Measurements from ENCODE around the gene POLR2F. TPM values are rescaled to one million over a fixed set of nuclear protein-coding genes. Genes with fewer than 3 reads are reported as not detected.

The POLR2F gene
- total RNA-seq, 1 experiment from 2014 or later, result 141 TPM

DNA sequence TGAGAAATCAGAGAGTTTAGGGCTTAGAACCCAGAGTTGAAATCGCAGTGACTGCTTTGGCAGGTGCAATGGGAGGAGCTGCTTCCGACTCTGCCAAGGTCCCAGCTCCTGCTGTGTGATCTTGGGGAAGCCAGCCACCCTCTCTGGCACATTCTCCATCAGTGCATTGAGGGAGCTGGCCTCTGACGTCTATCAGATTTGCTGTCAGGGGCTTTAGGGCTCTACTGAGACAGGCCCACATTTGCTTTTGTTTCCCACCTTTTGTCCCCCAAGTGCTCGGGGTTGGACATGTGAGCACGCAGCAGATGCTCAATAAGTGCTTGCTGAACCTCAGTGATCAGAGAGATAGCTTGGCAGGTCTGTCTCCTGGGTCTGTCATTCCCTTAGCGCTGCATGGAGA is 41.5 kb downstream of the POLR2F start:
- peaks cover 10% of the 10 kb centered on the region for H3K27me3 Mint-ChIP-seq (ENCODE audit: low read depth)
- Histone ChIP-seq H2AFZ (ENCODE audit: low read length) (no peak overlapping the region), H3K27ac (ENCODE audit: insufficient read length, low read depth, low read length) (no peak overlapping the region), H3K27me3 (ENCODE audit: insufficient read depth, low read length) (no peaks in the 10 kb centered on the region), H2BK20ac (ENCODE audit: low read depth, low read length, poor library complexity, severe bottlenecking) (no peak overlapping the region), H3K23me2 (ENCODE audit: insufficient read length, low read depth, low read length, poor library complexity, severe bottlenecking) (no peaks in the 10 kb centered on the region), H3K4ac (ENCODE audit: low read depth, low read length) (no peak overlapping the region), H3K9ac (ENCODE audit: extremely low read depth, insufficient read length, low read length) (no peak overlapping the region), H3K4me2 (ENCODE audit: insufficient read depth, insufficient read length, low read length) (no peak overlapping the region), H2BK15ac (ENCODE audit: low read depth, low read length) (no peak overlapping the region), H3K79me1 (ENCODE audit: insufficient read depth, low read depth, low read length, poor library complexity, severe bottlenecking) (no peaks in the 10 kb centered on the region), H2BK5ac (ENCODE audit: insufficient read length, low read length) (no peak overlapping the region), H3K56ac (ENCODE audit: insufficient read length, low read depth, low read length) (no peak overlapping the region), H3T11ph (ENCODE audit: low read length) (no peak overlapping the region), H2BK120ac (ENCODE audit: low read depth, low read length, poor library complexity, severe bottlenecking) (no peak overlapping the region), H4K5ac (ENCODE audit: insufficient read length, low read depth, low read length) (no peak overlapping the region), H3K14ac (ENCODE audit: insufficient read depth, low read length) (no peak overlapping the region), H3K18ac (ENCODE audit: insufficient read length, low read depth, low read length) (no peak overlapping the region), H4K20me1 (ENCODE audit: control insufficient read depth, insufficient read depth, insufficient read length) (no peaks in the 10 kb centered on the region), H2BK12ac (ENCODE audit: insufficient read length, low read depth, low read length) (no peak overlapping the region), H3K4me1 (ENCODE audit: insufficient read depth, low read length) (peaks cover 3% of the 10 kb centered on the region; the same call in 1 of the 2 replicates), H4K8ac (replicated peaks; ENCODE audit: insufficient read length, low read depth, low read length) (no peak overlapping the region), H2AK5ac (ENCODE audit: insufficient read length, low read length) (no peak overlapping the region), H3K9me3 (ENCODE audit: control insufficient read depth, low read depth, low read length) (no peaks in the 10 kb centered on the region), H3K79me2 (ENCODE audit: insufficient read depth, low read length) (no peaks in the 10 kb centered on the region), H3K23ac (ENCODE audit: insufficient read length, low read depth, low read length) (no peak overlapping the region), H4K91ac (ENCODE audit: insufficient read length, low read depth, low read length) (no peak overlapping the region)
- no peak overlapping the region for H3K27ac Mint-ChIP-seq
- no peaks in the 10 kb centered on the region for H3K36me3 Mint-ChIP-seq (ENCODE audit: insufficient read depth in 1 of 3, low read depth in 3 of 3)
- H3K4me1 Mint-ChIP-seq, result peaks cover 18 to 38% of the 10 kb centered on the region in 2 experiments
- H3K4me3 Mint-ChIP-seq, result no peak overlapping the region
- DNase-seq, result no peak
- H3K9me3 Mint-ChIP-seq, result no peaks in the 10 kb centered on the region
- no CpG with 5 or more reads among the region's 6 CpGs for WGBS (ENCODE audit: extremely low coverage, insufficient read length, low lambda C conversion rate)
- TF ChIP-seq, protein P1, sequence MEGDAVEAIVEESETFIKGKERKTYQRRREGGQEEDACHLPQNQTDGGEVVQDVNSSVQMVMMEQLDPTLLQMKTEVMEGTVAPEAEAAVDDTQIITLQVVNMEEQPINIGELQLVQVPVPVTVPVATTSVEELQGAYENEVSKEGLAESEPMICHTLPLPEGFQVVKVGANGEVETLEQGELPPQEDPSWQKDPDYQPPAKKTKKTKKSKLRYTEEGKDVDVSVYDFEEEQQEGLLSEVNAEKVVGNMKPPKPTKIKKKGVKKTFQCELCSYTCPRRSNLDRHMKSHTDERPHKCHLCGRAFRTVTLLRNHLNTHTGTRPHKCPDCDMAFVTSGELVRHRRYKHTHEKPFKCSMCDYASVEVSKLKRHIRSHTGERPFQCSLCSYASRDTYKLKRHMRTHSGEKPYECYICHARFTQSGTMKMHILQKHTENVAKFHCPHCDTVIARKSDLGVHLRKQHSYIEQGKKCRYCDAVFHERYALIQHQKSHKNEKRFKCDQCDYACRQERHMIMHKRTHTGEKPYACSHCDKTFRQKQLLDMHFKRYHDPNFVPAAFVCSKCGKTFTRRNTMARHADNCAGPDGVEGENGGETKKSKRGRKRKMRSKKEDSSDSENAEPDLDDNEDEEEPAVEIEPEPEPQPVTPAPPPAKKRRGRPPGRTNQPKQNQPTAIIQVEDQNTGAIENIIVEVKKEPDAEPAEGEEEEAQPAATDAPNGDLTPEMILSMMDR (conservative IDR thresholded peaks at IDR 0.05), result no peak

Data from H9 (cell line).